GDM1 (cell line): ENCODE data around the gene SHPK.

Experiments used
- DNase-seq: peaks from one replicate; lab custom pipeline; 2025; lab: John Stamatoyannopoulos, UW

SHPK gene

GRCh38 chr17:3636154-3636907, at the start of gene SHPK, which contains the start of gene CTNS:
Gene SHPK (minus strand): TSS chr17:3636250. CDS start chr17:3636219, 31 bp downstream.
Gene CTNS (plus strand): TSS chr17:3636760. CDS start chr17:3640207, 3,447 bp downstream.
- DNase-seq: peak; percentile 92

- no peak for DNase-seq
Measured at GRCh38 chr17:3685174-3685573, 49.1 kb upstream of the SHPK start.

GRCh38 chr17:3683054-3683511, 47.0 kb upstream of the SHPK start:
- DNase-seq: no peak

- DNase-seq: no peak
Measured at GRCh38 chr17:3682033-3682432, 46.0 kb upstream of the SHPK start.

- no peak for DNase-seq
Measured at GRCh38 chr17:3681565-3681964, 45.5 kb upstream of the SHPK start.

GRCh38 chr17:3681057-3681456, 45.0 kb upstream of the SHPK start:
- DNase-seq: no peak

- no peak for DNase-seq
Measured at GRCh38 chr17:3679531-3680126, 43.6 kb upstream of the SHPK start.

- no peak for DNase-seq
Measured at GRCh38 chr17:3678821-3679530, 42.9 kb upstream of the SHPK start.

GRCh38 chr17:3678095-3678820, 42.2 kb upstream of the SHPK start:
- DNase-seq: no peak

- DNase-seq: no peak
Measured at GRCh38 chr17:3675886-3676285, 39.8 kb upstream of the SHPK start.

- DNase-seq: no peak
Measured at GRCh38 chr17:3672571-3672970, 36.5 kb upstream of the SHPK start.

- DNase-seq: no peak
Measured at GRCh38 chr17:3669548-3669947, 33.5 kb upstream of the SHPK start.

GRCh38 chr17:3669085-3669347, 33.0 kb upstream of the SHPK start:
- no peak for DNase-seq

- DNase-seq: peak; percentile 96
Measured at GRCh38 chr17:3668279-3669084, 32.4 kb upstream of the SHPK start, which contains the start of the genes EMC6 and TAX1BP3. Gene EMC6 (plus strand): TSS chr17:3668812. CDS start chr17:3669147, 335 bp downstream. Gene TAX1BP3 (minus strand): TSS chr17:3668578. CDS start chr17:3668526, 52 bp downstream.

- DNase-seq: no peak
Measured at GRCh38 chr17:3667366-3668278, 31.6 kb upstream of the SHPK start.

- no peak for DNase-seq
Measured at GRCh38 chr17:3666516-3666915, 30.5 kb upstream of the SHPK start.

GRCh38 chr17:3665834-3666233, 29.8 kb upstream of the SHPK start:
- no peak for DNase-seq

GRCh38 chr17:3663102-3664011, 27.3 kb upstream of the SHPK start:
- DNase-seq: no peak

- no peak for DNase-seq
Measured at GRCh38 chr17:3660311-3660891, 24.4 kb upstream of the SHPK start.
